Tibial nerve (tissue), 4 donors: ENCODE data around the gene TRIM40. TPM values are rescaled to one million over a fixed set of nuclear protein-coding genes. Genes with fewer than 3 reads are reported as not detected.

Experiments used
- DNase-seq, 2 donors: peaks; one replicate each; pipeline ENCODE4 v3.0.0-alpha.2; 2019; ENCODE audit warnings: low spot score in 2 of 2
- H3K27ac ChIP-seq, 4 donors: fragments of 200-600 bp; sonication (generic) in 3 of 4; one replicate each; pipeline ENCODE4 v1.5.1; 2017 to 2019; ENCODE audit warnings: mild to moderate bottlenecking in 1 of 4
- H3K27me3 ChIP-seq, 2 donors: fragments of 200-600 bp; sonication (generic) in 1 of 2; one replicate each; pipeline versions ENCODE4 v1.5.1 to v1.6.0; 2017 to 2019
- H3K36me3 ChIP-seq, 3 donors: fragments of 200-600 bp; sonication (generic); one replicate each; pipeline ENCODE4 v1.5.1; 2018 to 2019
- H3K4me1 ChIP-seq, 4 donors: fragments of 200-600 bp; sonication (generic) in 3 of 4; one replicate each; pipeline ENCODE4 v1.5.1; 2017 to 2019
- H3K4me3 ChIP-seq, 4 donors: fragments of 200-600 bp; sonication (generic) in 3 of 4; one replicate each; pipeline ENCODE4 v1.5.1; 2017 to 2019; ENCODE audit warnings: mild to moderate bottlenecking in 1 of 4, moderate library complexity in 1 of 4
- H3K9me3 ChIP-seq, 4 donors: fragments of 200-600 bp; sonication (generic) in 3 of 4; one replicate each; pipeline ENCODE4 v1.5.1; 2017 to 2019
- EP300 ChIP-seq, 2 donors: sonication (generic); formaldehyde crosslinking; IDR thresholded peaks; one replicate each; pipeline ENCODE4 v1.6.1; 2017; ENCODE audit warnings: antibody characterized with exemption in 2 of 2, mild to moderate bottlenecking in 1 of 2
- WGBS, 2 donors: methylation state at CpG; one replicate each; pipeline ENCODE4 v1.1.5; 2018; 5-methylcytosine and 5-hydroxymethylcytosine counted together
- small RNA-seq: library from RNA; depleted of rRNA; stranded (forward); fragments of <200 nt; gene quantifications from one replicate; pipeline ENCODE3, GENCODE V24; 2016
- total RNA-seq, 4 donors: library from RNA; depleted of rRNA; stranded (reverse); fragments of >200 nt; gene quantifications; one replicate each; pipeline ENCODE4 v1.1.0, GENCODE V29; 2016
- TF ChIP-seq, protein P1 (sequence below), 5 experiments: fragments of 200-600 bp in 3 of 5; fragments of 450-650 bp in 2 of 5; sonication (generic) in 3 of 5; IDR thresholded peaks; one replicate each; pipeline ENCODE4 v1.5.1; 2016 to 2019; ENCODE audit warnings: antibody characterized with exemption in 5 of 5, mild to moderate bottlenecking in 3 of 5, moderate library complexity in 2 of 5

The TRIM40 gene
- total RNA-seq, 4 donors from 2014 or later: not detected

DNA sequence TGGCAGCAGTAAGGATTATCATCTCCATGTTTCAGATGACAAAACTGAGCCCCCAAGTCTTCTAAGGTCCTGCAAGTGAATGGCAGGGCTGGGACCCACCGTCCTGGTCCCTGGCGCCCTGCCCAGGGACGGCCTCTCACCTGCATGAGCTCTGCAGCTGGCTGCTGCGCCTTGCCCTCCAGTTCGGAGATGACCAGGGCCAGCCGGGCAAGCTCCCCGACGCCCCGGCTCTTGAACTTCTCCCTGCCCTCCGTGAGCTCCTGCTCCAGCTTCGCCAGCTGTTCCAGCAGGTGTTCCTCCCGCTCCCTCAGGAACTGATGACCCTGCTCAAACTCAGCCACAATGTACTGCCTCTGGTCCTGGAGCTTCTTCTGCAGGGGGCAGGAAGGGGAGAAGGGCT lies 60.4 kb downstream of the TRIM40 start:
- H3K4me1 ChIP-seq: peaks cover 0 to 11% (median 4%) of the 10 kb centered on the region in 4 donors
- H3K4me3 ChIP-seq: no peak overlapping the region
- no peak for DNase-seq
- H3K9me3 ChIP-seq: no peaks in the 10 kb centered on the region
- no peak for TF ChIP-seq EP300 (IDR thresholded peaks at IDR 0.05)
- TF ChIP-seq, protein P1, sequence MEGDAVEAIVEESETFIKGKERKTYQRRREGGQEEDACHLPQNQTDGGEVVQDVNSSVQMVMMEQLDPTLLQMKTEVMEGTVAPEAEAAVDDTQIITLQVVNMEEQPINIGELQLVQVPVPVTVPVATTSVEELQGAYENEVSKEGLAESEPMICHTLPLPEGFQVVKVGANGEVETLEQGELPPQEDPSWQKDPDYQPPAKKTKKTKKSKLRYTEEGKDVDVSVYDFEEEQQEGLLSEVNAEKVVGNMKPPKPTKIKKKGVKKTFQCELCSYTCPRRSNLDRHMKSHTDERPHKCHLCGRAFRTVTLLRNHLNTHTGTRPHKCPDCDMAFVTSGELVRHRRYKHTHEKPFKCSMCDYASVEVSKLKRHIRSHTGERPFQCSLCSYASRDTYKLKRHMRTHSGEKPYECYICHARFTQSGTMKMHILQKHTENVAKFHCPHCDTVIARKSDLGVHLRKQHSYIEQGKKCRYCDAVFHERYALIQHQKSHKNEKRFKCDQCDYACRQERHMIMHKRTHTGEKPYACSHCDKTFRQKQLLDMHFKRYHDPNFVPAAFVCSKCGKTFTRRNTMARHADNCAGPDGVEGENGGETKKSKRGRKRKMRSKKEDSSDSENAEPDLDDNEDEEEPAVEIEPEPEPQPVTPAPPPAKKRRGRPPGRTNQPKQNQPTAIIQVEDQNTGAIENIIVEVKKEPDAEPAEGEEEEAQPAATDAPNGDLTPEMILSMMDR (IDR thresholded peaks at IDR 0.05): no peak
- no peaks in the 10 kb centered on the region for H3K27me3 ChIP-seq
- WGBS, 2 donors: 94 to 96% methylated on average over 11 to 12 of the region's 12 CpGs
- H3K36me3 ChIP-seq: peaks cover 0 to 86% (median 33%) of the 10 kb centered on the region in 3 donors
- H3K27ac ChIP-seq: no peak overlapping the region

Small RNA genes within 50 kb of the gene (small RNA-seq; reads per million reads assigned to genes)
- not detected for gene RF00554

Other genes with a start within 250 kb of the TRIM40 start
- gene HLA-A, start 193.6 kb upstream of the TRIM40 start, total RNA-seq: 100 to 1,000 TPM; 219 to 566 (median 521) TPM
- gene POLR1H, start 74.9 kb upstream of the TRIM40 start, total RNA-seq: 10 to 100 TPM; 22.4 to 30.6 (median 24.8) TPM
- gene PPP1R11, start 68.9 kb upstream of the TRIM40 start, total RNA-seq: 10 to 100 TPM; 28.2 to 39.8 (median 34.2) TPM
- under 1 TPM in 1 of 4 donors, not detected in 3; 0.42 TPM for gene RNF39, start 60.4 kb upstream of the TRIM40 start, total RNA-seq
- not detected for gene TRIM31, start 23.1 kb upstream of the TRIM40 start, total RNA-seq
- not detected for gene TRIM10, start 25.1 kb downstream of the TRIM40 start, total RNA-seq
- gene TRIM15, start 27.4 kb downstream of the TRIM40 start, total RNA-seq: not detected
- 10 to 100 TPM; 26.9 to 46.8 (median 37.6) TPM for gene TRIM26, start 77.3 kb downstream of the TRIM40 start, total RNA-seq
- gene TRIM39, start 190.8 kb downstream of the TRIM40 start, total RNA-seq: 10 to 100 TPM in 3 of 4 donors, 1 to 10 TPM in 1; 8.1 to 22.2 (median 13.9) TPM
- gene RPP21, start 209.0 kb downstream of the TRIM40 start, total RNA-seq: 100 to 1,000 TPM in 2 of 4 donors, 10 to 100 TPM in 2; 48.6 to 120 (median 97.0) TPM